HCT116 (cell line): ENCODE measurements around the gene CAMK1D. TPM values are rescaled to one million over a fixed set of nuclear protein-coding genes. Genes with fewer than 3 reads are reported as not detected.
A peak's percentile ranks its signal among the peaks of the same experiment; 100 is the strongest.

Experiments used
- ATAC-seq: fragments of 200-7000 bp; cut with Tn5 transposase; 2 replicates; pipeline ENCODE4 v1.9.1; 2020; ENCODE audit warnings: mild to moderate bottlenecking, moderate library complexity
- BruUV-seq: library from RNA; stranded (reverse); fragments of 400-500 nt; replicated peaks from 2 replicates; lab custom pipeline; 2021; lab: Mats Ljungman, UMichigan
- CTCF ChIA-PET: fragments of 300-600 bp; sonication (Branson Sonifier 250); formaldehyde crosslinking; loops from one replicate; lab custom pipeline; 2021; ENCODE audit warnings: antibody characterized with exemption; lab: Charles Lee
- POLR2A ChIA-PET: fragments of 300-600, 350-600 bp; sonication (Branson Sonifier 250); formaldehyde crosslinking; loops from one replicate; lab custom pipeline; 2021; ENCODE audit warnings: antibody characterized with exemption; lab: Charles Lee
- RAD21 ChIA-PET, 2 experiments: fragments of 300-600 bp; sonication (Branson Sonifier 250); formaldehyde crosslinking; loops; one replicate each; lab custom pipeline; 2023; ENCODE audit warnings: low total read pairs in 2 of 2; ENCODE audit not compliant: uncharacterized antibody in 2 of 2, unreplicated experiment in 2 of 2, low non-redundant PET in 1 of 2; lab: Charles Lee
- DNase-seq: peaks from one replicate; pipeline ENCODE4 v3.0.0-alpha.2; 2010; ENCODE audit warnings: low read depth, low spot score
- H2AFZ ChIP-seq: fragments of 200-600 bp; shearing (Covaris generic), sonication (generic); 2 replicates; pipeline ENCODE4 v1.6.1; 2017; ENCODE audit warnings: low read depth, mixed run types, mixed read lengths, antibody characterized with exemption, low read length; ENCODE audit not compliant: poor library complexity, severe bottlenecking
- H3K27ac ChIP-seq: 2 replicates; pipeline ENCODE4 v1.5.1; 2012; ENCODE audit warnings: low read depth, low read length
- H3K27me3 ChIP-seq: fragments of 200-600 bp; sonication (generic); 2 replicates; pipeline ENCODE4 v1.6.1; 2016; ENCODE audit warnings: mixed run types, low read length, mixed read lengths; ENCODE audit not compliant: insufficient read depth
- H3K36me3 ChIP-seq, 2 experiments: fragments of 200-500 bp in 1 of 2; fragments of 200-600 bp in 1 of 2; sonication (Bioruptor generic) in 1 of 2; sonication (generic) in 1 of 2; 2 replicates each; pipeline versions ENCODE4 v1.5.1 to v1.6.1; 2014 to 2016; ENCODE audit warnings: low read length in 2 of 2, inconsistent platforms in 1 of 2, mixed read lengths in 1 of 2, mixed run types in 1 of 2; ENCODE audit not compliant: insufficient read depth in 2 of 2, control insufficient read depth in 1 of 2
- H3K4me1 ChIP-seq, 2 experiments: fragments of 200-600 bp in 1 of 2; sonication (generic) in 1 of 2; 2 replicates each; pipeline versions ENCODE4 v1.5.1 to v1.6.1; 2012 to 2017; ENCODE audit warnings: low read length in 2 of 2, inconsistent platforms in 1 of 2, mild to moderate bottlenecking in 1 of 2, mixed read lengths in 1 of 2, mixed run types in 1 of 2, moderate library complexity in 1 of 2; ENCODE audit not compliant: insufficient read depth in 2 of 2, control insufficient read depth in 1 of 2
- H3K4me2 ChIP-seq: fragments of 200-600 bp; sonication (generic); 2 replicates; pipeline ENCODE4 v1.6.1; 2017; ENCODE audit warnings: mixed run types, low read length, mixed read lengths
- H3K4me3 ChIP-seq, 2 experiments: fragments of 200-600 bp in 1 of 2; sonication (generic) in 1 of 2; replicated peaks in 1 of 2; 2 replicates each; pipeline ENCODE4 v1.5.1; 2011 to 2016; ENCODE audit warnings: low read length in 2 of 2, control low read depth in 1 of 2, low read depth in 1 of 2, mild to moderate bottlenecking in 1 of 2, mixed read lengths in 1 of 2, mixed run types in 1 of 2
- H3K79me2 ChIP-seq: fragments of 200-600 bp; sonication (generic); 2 replicates; pipeline ENCODE4 v1.6.1; 2017; ENCODE audit warnings: mild to moderate bottlenecking, mixed run types, low read length, moderate library complexity, mixed read lengths; ENCODE audit not compliant: insufficient read depth
- H3K9ac ChIP-seq: fragments of 200-600 bp; sonication (generic); 2 replicates; pipeline ENCODE4 v1.6.1; 2016; ENCODE audit warnings: low read length, mixed read lengths
- H3K9me2 ChIP-seq: fragments of 200-600 bp; sonication (generic), shearing (Covaris generic); 2 replicates; pipeline ENCODE4 v1.6.1; 2017; ENCODE audit warnings: mixed run types, mild to moderate bottlenecking, moderate library complexity; ENCODE audit not compliant: insufficient read depth
- H3K9me3 ChIP-seq, 2 experiments: fragments of 200-500 bp in 1 of 2; fragments of 200-600 bp in 1 of 2; sonication (Bioruptor generic) in 1 of 2; sonication (generic) in 1 of 2; 2 replicates each; pipeline ENCODE4 v1.6.1; 2014 to 2017; ENCODE audit warnings: low read length in 2 of 2, mixed read lengths in 2 of 2, inconsistent platforms in 1 of 2, low read depth in 1 of 2, mild to moderate bottlenecking in 1 of 2, mixed run types in 1 of 2, moderate library complexity in 1 of 2; ENCODE audit not compliant: control insufficient read depth in 1 of 2, insufficient read depth in 1 of 2
- H4K20me1 ChIP-seq: fragments of 200-600 bp; sonication (generic), shearing (Covaris generic); 2 replicates; pipeline ENCODE4 v1.6.1; 2017; ENCODE audit warnings: mixed run types, mild to moderate bottlenecking, moderate library complexity; ENCODE audit not compliant: insufficient read depth
- ATF3 ChIP-seq: IDR thresholded peaks from 2 replicates; pipeline ENCODE4 v1.6.1; 2012
- CTCF ChIP-seq, 3 experiments: fragments of 200-600 bp in 1 of 3; sonication (generic) in 1 of 3; IDR thresholded peaks in 2 of 3; conservative IDR thresholded peaks in 1 of 3; 2 replicates each; pipeline ENCODE4 v1.5.1; 2012 to 2017; ENCODE audit warnings: low read depth in 2 of 3, low read length in 2 of 3, antibody characterized with exemption in 1 of 3, borderline replicate concordance in 1 of 3, control low read depth in 1 of 3, mild to moderate bottlenecking in 1 of 3, mixed read lengths in 1 of 3, mixed run types in 1 of 3, moderate library complexity in 1 of 3; ENCODE audit not compliant: insufficient read depth in 1 of 3
- EGR1 ChIP-seq: IDR thresholded peaks from 2 replicates; pipeline ENCODE4 v1.6.1; 2012; ENCODE audit warnings: low read depth
- ELF1 ChIP-seq: IDR thresholded peaks from 2 replicates; pipeline ENCODE4 v1.6.1; 2012; ENCODE audit warnings: low read depth, borderline replicate concordance
- FOSL1 ChIP-seq: IDR thresholded peaks from 2 replicates; pipeline ENCODE4 v1.6.1; 2012; ENCODE audit warnings: low read depth
- POLR2A ChIP-seq: IDR thresholded peaks from 2 replicates; pipeline ENCODE4 v1.7.0; 2011; ENCODE audit warnings: borderline replicate concordance; ENCODE audit not compliant: insufficient read depth, insufficient read length; ENCODE audit errors: extremely low read depth
- RAD21 ChIP-seq: IDR thresholded peaks from 2 replicates; pipeline ENCODE4 v1.6.1; 2012; ENCODE audit warnings: low read depth, mild to moderate bottlenecking
- REST ChIP-seq: IDR thresholded peaks from 2 replicates; pipeline ENCODE4 v1.6.1; 2012; ENCODE audit warnings: low read depth
- TCF7L2 ChIP-seq: IDR thresholded peaks from 2 replicates; pipeline ENCODE4 v1.7.0; 2011; ENCODE audit warnings: borderline replicate concordance, inconsistent platforms; ENCODE audit not compliant: insufficient read depth, insufficient read length; ENCODE audit errors: extremely low read depth
- intact Hi-C: fragments of 100-400 bp; cut with micrococcal nuclease; formaldehyde crosslinking; loops from 2 replicates; pipeline ENCODE4 v1.10.0; 2022
- total RNA-seq: library from RNA; stranded (reverse); gene quantifications from one replicate; pipeline ENCODE4 v1.2.1, GENCODE V29; 2021; ENCODE audit not compliant: unreplicated experiment

The CAMK1D gene
- total RNA-seq, 1 experiment from 2014 or later = 9.6 TPM

GRCh38 chr10:12484941-12485805 is 135.8 kb downstream of the CAMK1D start:
- no TSS peak for BruUV-seq
- DNase-seq (no peak), ATAC-seq (peak; percentile 74)
- ChIA-PET POLR2A (no interaction called here), CTCF (interaction anchor here (2.6 kb wide), 1 partner anchor 221 kb away, joined by 6 read pairs; no protein-coding TSS in a partner anchor), RAD21 (no interaction called here)
- Histone ChIP-seq H3K79me2 (no peaks in the 10 kb centered on the region), H2AFZ (no peak overlapping the region), H3K9me2 (no peaks in the 10 kb centered on the region), H3K9me3 (no peaks in the 10 kb centered on the region), H3K27ac (no peak overlapping the region), H3K4me2 (no peak overlapping the region), H3K4me1 (peaks cover 0 to 6% of the 10 kb centered on the region in 2 experiments; a peak in 1 of 4 replicates), H3K4me3 (no peak overlapping the region), H3K27me3 (no peaks in the 10 kb centered on the region), H3K36me3 (no peaks in the 10 kb centered on the region), H4K20me1 (no peaks in the 10 kb centered on the region), H3K9ac (no peak overlapping the region)
- intact Hi-C loops = no loop called here
- TF ChIP-seq ATF3 = no peak
- no peak for TF ChIP-seq REST
- no peak for TF ChIP-seq ELF1
- no peak for TF ChIP-seq FOSL1
- TF ChIP-seq EGR1 = no peak
- peak; percentile 65 for TF ChIP-seq RAD21
- TF ChIP-seq CTCF (IDR thresholded peaks at IDR 0.05 in 2 of 3, conservative IDR thresholded peaks at IDR 0.05 in 1 of 3; ENCODE audit: borderline replicate concordance in 1 of 3, insufficient read depth in 1 of 3, low read depth in 2 of 3, low read length in 2 of 3) = peak in 1 of 3 experiments; percentile 22; a peak in 1 of 6 replicates
- TF ChIP-seq POLR2A = no peak
- no peak for TF ChIP-seq TCF7L2
